Measurements from ENCODE around the gene TGFB3.
A peak's percentile ranks its signal among the peaks of the same experiment; 100 is the strongest.

Gene TGFB3

DNA sequence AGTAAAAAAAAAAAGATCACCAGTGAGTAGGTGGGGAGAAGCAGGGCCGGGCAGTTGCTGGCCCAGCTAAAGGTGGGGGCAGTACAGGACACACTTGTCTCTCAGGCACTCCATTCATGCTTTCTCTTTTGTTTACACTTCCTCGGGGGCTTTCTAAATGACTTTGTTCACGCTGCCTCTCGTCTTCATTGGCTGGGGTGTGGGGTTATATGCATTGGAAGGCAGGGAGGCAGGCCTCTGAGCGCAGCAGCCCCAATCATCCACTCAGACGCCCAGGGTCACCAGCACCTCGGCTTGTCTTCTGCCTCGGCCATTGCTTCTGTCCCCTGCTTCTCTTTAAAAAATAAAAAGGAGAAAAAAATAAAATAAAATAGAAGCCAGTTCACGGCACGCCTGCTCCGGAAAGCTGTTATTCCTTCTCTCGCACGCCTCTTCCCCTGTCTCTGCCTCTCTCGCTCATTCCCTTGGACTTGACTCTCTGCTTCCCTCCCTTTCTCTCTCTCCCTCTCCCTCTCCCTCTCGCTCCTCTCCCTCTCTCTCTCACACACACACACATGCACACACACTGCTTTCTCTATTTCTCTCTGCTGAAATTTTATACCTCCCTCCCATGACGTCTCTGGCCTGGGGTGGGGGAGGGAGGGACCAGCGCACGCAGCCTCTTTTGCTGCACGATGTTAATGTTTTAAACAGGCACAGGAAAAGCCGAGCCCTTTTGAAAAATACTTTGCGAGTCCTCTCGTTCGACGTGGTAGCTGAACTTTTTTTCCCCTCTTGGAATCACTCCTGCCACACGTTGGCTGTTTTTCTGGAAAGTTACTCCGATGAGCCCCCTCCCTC lies at the start of gene TGFB3:
TGFB3 (minus strand) TSS at position 570 of the 840 bp plus-strand sequence. CDS start 1,102 bp downstream, outside the sequence.
- peak within 1 kb of the TSS; percentile 38; the same call in 1 of the 2 replicates for H3K27ac ChIP-seq
- TF ChIP-seq CTCF (conservative IDR thresholded peaks at IDR 0.05) = no peak

- no peak for TF ChIP-seq CTCF (conservative IDR thresholded peaks at IDR 0.05)
- no peak overlapping the region for H3K27ac ChIP-seq
Measured at GRCh38 chr14:76024211-76024907, 42.6 kb upstream of the TGFB3 start.

DNA sequence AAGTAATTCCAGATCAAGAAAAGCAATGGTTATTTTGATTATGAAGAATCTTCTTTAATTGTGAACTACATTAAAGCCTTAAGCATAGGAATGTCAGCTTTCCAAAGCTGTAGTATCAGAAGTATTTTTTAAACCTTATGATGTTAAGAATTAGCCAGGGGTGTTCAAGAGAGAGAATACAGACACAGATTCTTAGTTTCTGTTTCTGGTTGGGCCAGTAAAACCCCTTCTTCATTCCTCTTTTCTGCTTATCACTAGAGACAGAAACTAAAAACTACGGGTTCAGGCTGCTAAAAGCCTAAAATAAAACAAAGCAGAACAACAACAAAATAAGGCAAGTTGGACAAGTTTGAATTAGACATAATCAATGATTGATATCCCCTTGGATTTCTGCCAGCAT lies 42.0 kb upstream of the TGFB3 start:
- no peak overlapping the region for H3K27ac ChIP-seq
- TF ChIP-seq CTCF (conservative IDR thresholded peaks at IDR 0.05) = no peak

DNA sequence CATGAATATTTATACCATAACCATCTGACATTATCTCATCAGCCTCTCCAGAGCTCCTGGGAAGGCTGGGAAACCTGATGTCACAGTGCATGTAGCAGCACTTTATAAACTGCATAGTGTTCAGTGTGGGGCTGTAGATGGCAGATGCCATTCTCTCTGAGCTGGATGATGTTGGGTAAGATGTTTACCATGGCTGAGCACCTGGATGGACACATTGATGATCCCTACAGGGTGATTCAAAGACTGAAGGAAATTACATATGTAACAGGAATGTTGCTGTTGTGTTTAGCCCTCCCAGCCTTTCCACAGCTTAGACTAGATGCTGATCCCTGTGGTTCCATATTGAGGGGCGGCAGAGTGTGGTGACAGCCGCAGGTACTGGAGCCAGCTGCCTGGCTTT lies 41.2 kb upstream of the TGFB3 start:
- no peak for TF ChIP-seq CTCF (conservative IDR thresholded peaks at IDR 0.05)
- H3K27ac ChIP-seq = no peak overlapping the region

GRCh38 chr14:76019676-76020075 lies 37.9 kb upstream of the TGFB3 start:
- TF ChIP-seq CTCF (conservative IDR thresholded peaks at IDR 0.05) = no peak
- H3K27ac ChIP-seq = no peak overlapping the region

DNA sequence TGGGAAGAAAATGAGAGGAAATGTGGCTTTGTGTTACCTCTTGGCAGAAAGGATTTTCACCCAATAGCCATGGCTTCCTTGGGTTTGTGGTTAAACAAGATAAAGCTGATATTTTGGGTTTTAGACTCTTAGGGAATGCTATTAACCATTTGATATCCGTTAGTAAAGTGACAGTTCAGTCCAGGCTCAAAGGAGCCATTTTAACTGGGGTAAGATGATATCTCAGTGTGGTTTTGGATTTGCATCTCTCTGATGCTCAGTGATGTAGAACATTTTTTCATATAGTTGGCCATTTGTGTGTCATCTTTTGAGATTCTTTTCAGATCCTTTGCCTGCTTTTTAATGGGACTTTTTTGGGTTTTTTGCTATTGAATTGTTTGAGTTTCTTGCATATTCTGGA lies 33.9 kb upstream of the TGFB3 start:
- no peak for TF ChIP-seq CTCF (conservative IDR thresholded peaks at IDR 0.05)
- H3K27ac ChIP-seq = no peak overlapping the region

GRCh38 chr14:76015191-76015590 lies 33.4 kb upstream of the TGFB3 start:
- no peak for TF ChIP-seq CTCF (conservative IDR thresholded peaks at IDR 0.05)
- H3K27ac ChIP-seq = no peak overlapping the region
